Measurements from ENCODE around the gene CDX1.

CDX1 gene

DNA sequence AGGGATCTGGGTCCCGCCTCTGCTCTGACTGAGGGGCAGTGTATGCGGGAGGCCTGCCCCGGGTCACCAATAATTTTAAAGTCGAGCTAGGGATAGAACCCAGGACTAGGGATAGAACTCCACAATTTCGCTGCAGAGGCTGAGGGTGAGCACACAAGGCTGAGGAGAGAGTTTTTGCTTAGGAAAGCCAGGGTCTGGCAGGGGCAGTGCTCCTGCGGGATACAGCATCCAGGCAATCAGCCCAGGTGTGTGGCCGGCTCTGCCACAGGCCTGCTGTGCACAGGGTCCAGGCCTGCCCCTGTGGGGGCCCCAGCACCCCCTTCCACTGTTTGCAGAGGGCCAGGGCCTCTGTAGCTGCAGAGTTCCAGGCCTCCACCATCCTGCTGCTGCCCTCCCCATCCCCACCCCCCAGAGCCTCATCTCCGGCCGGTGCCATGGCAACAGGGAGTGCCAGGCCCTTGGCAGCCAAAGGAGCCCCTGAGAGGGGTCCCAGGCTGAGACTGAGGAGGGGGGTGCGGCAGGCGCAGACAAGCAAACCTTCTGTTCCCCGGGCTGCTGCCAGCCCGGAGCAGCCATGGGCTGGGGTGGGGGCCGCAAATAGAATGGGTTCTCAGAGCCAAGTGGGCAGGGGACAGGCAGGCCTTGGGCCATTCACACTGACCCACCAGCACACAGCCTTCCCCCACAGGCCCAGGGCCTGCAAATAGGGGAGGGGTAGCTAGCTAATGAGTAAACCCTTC is 19.5 kb upstream of the CDX1 start:
- TF ChIP-seq, protein P1, sequence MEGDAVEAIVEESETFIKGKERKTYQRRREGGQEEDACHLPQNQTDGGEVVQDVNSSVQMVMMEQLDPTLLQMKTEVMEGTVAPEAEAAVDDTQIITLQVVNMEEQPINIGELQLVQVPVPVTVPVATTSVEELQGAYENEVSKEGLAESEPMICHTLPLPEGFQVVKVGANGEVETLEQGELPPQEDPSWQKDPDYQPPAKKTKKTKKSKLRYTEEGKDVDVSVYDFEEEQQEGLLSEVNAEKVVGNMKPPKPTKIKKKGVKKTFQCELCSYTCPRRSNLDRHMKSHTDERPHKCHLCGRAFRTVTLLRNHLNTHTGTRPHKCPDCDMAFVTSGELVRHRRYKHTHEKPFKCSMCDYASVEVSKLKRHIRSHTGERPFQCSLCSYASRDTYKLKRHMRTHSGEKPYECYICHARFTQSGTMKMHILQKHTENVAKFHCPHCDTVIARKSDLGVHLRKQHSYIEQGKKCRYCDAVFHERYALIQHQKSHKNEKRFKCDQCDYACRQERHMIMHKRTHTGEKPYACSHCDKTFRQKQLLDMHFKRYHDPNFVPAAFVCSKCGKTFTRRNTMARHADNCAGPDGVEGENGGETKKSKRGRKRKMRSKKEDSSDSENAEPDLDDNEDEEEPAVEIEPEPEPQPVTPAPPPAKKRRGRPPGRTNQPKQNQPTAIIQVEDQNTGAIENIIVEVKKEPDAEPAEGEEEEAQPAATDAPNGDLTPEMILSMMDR (conservative IDR thresholded peaks at IDR 0.05; ENCODE audit: low read depth, low read length), result no peak
- H3K4me3 ChIP-seq (ENCODE audit: low read length), result no peak overlapping the region
- DNase-seq (ENCODE audit: low read depth), result no peak

GRCh38 chr5:150147670-150148069 is 18.9 kb upstream of the CDX1 start:
- TF ChIP-seq, protein P1 (conservative IDR thresholded peaks at IDR 0.05; ENCODE audit: low read depth, low read length), result no peak
- no peak overlapping the region for H3K4me3 ChIP-seq (ENCODE audit: low read length)
- DNase-seq (ENCODE audit: low read depth), result no peak

DNA sequence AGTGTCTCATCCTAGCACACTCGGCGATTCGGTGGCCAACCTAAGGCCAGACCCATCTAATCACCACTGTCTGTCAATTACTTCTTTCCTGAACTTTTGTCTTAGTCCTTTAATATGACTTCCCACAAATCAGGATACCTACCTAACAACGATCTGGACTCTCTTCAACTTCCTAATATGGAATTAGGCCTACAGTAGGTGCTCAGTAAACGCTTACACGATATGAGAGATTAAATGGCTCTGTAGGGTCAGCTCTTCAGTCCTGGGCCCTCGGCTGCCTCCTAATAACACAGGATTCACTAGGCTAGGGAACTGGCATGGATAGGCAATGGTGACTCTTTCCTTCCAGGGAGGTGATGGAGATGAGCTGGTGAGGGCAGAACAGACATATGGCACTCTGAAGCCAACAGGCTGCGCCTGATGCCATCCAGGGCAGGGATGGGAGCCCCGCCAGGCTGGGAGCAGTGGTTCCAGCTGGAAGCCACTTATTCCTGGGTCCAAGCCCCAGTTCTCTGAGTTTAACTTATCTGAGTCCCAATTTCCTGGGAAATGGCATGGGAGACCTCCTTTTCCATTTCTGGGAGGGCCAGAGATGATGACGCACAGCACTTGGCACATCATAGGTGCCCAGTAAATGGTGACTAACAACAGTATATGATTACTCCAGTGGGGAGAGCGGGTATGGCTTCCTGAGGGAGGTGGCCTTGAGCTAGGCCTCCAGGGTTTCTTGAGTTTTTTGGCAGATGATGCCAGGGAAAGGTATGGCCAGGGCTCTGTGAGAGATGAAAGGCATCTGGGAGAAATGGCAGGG is 18.3 kb upstream of the CDX1 start:
- TF ChIP-seq, protein P1 (conservative IDR thresholded peaks at IDR 0.05; ENCODE audit: low read depth, low read length), result no peak
- DNase-seq (ENCODE audit: low read depth), result no peak
- no peak overlapping the region for H3K4me3 ChIP-seq (ENCODE audit: low read length)

GRCh38 chr5:150149618-150150017 is 17.0 kb upstream of the CDX1 start:
- TF ChIP-seq, protein P1 (conservative IDR thresholded peaks at IDR 0.05; ENCODE audit: low read depth, low read length), result no peak
- no peak overlapping the region for H3K4me3 ChIP-seq (ENCODE audit: low read length)
- no peak for DNase-seq (ENCODE audit: low read depth)

DNA sequence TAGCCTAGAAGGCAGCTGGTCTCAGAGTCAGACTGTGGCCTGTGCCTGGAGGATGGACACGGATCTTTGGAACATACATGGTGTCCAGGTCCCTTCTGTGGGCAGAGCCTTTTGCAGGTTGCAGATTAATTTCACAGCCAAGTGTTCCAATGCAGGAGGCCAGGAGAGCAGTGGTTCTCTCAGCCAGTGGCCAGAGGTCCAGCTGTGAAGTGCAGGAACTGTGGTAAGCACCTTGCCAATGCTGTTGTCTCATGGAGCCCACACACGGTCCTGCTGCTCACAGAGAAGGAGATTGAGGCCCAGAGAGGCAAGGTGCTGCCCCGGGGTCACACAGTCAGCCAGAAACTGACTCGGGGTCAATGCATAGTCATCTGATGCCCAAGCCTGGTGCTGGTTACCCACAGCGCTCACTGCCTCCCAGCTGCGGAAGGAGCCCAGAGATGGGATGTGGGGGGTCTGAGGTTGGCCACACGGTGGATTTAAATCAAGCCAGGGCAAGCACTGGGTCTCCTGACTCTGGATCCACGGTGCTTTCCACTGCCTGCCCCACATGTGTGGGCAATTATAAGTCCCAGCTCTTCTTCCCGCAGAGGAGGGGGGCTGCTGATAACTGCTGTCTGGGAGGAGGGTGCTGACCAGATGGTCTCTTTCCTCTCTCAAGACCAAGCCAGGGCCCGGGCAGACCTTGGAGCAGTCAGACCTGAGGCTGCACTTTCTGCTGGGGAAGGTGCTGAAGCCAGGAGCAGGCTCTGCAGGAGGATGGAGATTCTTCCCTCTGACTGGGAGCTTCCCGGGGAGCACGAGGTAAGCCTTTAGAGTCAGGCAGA is 13.7 kb upstream of the CDX1 start:
- H3K4me3 ChIP-seq (ENCODE audit: low read length), result peak overlapping the region; percentile 79
- TF ChIP-seq, protein P1 (conservative IDR thresholded peaks at IDR 0.05; ENCODE audit: low read depth, low read length), result no peak
- no peak for DNase-seq (ENCODE audit: low read depth)

DNA sequence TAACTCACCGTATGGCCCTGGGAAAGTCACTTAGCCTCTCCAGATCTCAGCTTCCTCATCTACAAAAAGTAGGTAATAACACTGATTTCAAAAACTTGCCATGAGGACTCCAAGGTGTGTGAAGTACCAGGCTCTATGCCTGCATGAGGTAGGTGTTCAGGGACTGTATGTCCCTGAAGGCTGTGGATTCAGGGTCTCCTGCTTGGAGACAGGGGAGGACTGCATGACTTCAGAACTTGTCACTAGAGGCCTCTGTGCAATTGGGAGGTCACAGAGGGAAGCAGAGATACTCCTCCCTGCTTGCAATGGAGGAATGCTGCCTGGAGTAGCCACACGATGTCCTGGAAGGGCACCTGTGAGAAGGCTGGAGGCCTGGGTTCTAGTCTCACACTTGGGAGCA is 13.1 kb upstream of the CDX1 start:
- peak overlapping the region; percentile 79 for H3K4me3 ChIP-seq (ENCODE audit: low read length)
- DNase-seq (ENCODE audit: low read depth), result no peak
- TF ChIP-seq, protein P1 (conservative IDR thresholded peaks at IDR 0.05; ENCODE audit: low read depth, low read length), result no peak
